PC-9 (cell line): ENCODE results near the gene CTU2. TPM values are rescaled to one million over a fixed set of nuclear protein-coding genes. Genes with fewer than 3 reads are reported as not detected.

Experiments
- BruUV-seq: library from RNA; stranded (reverse); fragments of 400-500 nt; replicated peaks from 2 replicates; lab custom pipeline; 2021; lab: Mats Ljungman, UMichigan
- CTCF ChIA-PET: fragments of 300-600 bp; sonication (Branson Sonifier 250); formaldehyde crosslinking; loops from one replicate; lab custom pipeline; 2022; ENCODE audit warnings: antibody characterized with exemption; lab: Charles Lee
- POLR2A ChIA-PET: fragments of 300-600 bp; sonication (Branson Sonifier 250); formaldehyde crosslinking; loops from one replicate; lab custom pipeline; 2022; ENCODE audit warnings: antibody characterized with exemption; ENCODE audit not compliant: unreplicated experiment; lab: Charles Lee
- DNase-seq, 2 experiments: peaks; one replicate each; pipeline versions ENCODE4 v3.0.0 to v3.0.0-alpha.2; 2015 to 2022; ENCODE audit warnings: mixed read lengths in 1 of 2
- H2AFZ ChIP-seq: fragments of 200-600 bp; sonication (generic); 2 replicates; pipeline ENCODE4 v1.8.1; 2017; ENCODE audit warnings: antibody characterized with exemption
- H3F3A ChIP-seq: fragments of 200-600 bp; sonication (generic); 2 replicates; pipeline ENCODE4 v1.8.1; 2017; ENCODE audit warnings: antibody characterized with exemption, mild to moderate bottlenecking, low read depth; ENCODE audit not compliant: insufficient read depth
- H3K27ac ChIP-seq: fragments of 200-600 bp; sonication (generic); 2 replicates; pipeline ENCODE4 v1.6.1; 2016; ENCODE audit warnings: mixed run types
- H3K27me3 ChIP-seq: fragments of 200-600 bp; sonication (generic); 2 replicates; pipeline ENCODE4 v1.6.1; 2016; ENCODE audit warnings: low read depth, mixed run types; ENCODE audit not compliant: insufficient read depth
- H3K36me3 ChIP-seq: fragments of 200-600 bp; sonication (generic); 2 replicates; pipeline ENCODE4 v1.6.1; 2016; ENCODE audit warnings: low read depth, mixed run types
- H3K4me1 ChIP-seq: fragments of 200-600 bp; sonication (generic); replicated peaks from 2 replicates; pipeline ENCODE4 v1.6.1; 2016; ENCODE audit warnings: mixed run types; ENCODE audit not compliant: insufficient read depth
- H3K4me2 ChIP-seq: fragments of 200-600 bp; sonication (generic); 2 replicates; pipeline ENCODE4 v1.6.1; 2017; ENCODE audit warnings: mixed run types
- H3K4me3 ChIP-seq: fragments of 200-600 bp; sonication (generic); 2 replicates; pipeline ENCODE4 v1.6.1; 2016; ENCODE audit warnings: mixed run types
- H3K79me2 ChIP-seq: fragments of 200-600 bp; sonication (generic); 2 replicates; pipeline ENCODE4 v1.6.1; 2017; ENCODE audit warnings: low read depth, mixed run types
- H3K9me2 ChIP-seq: fragments of 200-600 bp; sonication (generic); 2 replicates; pipeline ENCODE4 v1.8.1; 2017; ENCODE audit warnings: mild to moderate bottlenecking; ENCODE audit not compliant: insufficient read depth
- H3K9me3 ChIP-seq: fragments of 200-600 bp; sonication (generic); 2 replicates; pipeline ENCODE4 v1.8.1; 2016; ENCODE audit warnings: low read depth; ENCODE audit not compliant: insufficient read depth
- H4K20me1 ChIP-seq: fragments of 200-600 bp; sonication (generic); 2 replicates; pipeline ENCODE4 v1.8.1; 2017; ENCODE audit not compliant: insufficient read depth
- EZH2 ChIP-seq: fragments of 200-600 bp; sonication (generic); IDR thresholded peaks from 2 replicates; pipeline ENCODE4 v1.8.0; 2017; ENCODE audit warnings: antibody characterized with exemption, low read depth
- intact Hi-C: fragments of 100-400 bp; cut with micrococcal nuclease; formaldehyde crosslinking; loops from one replicate; pipeline ENCODE4 v1.10.0; 2022; ENCODE audit not compliant: unreplicated experiment
- total RNA-seq: library from RNA; stranded (reverse); gene quantifications from 2 replicates; pipeline ENCODE4 v1.2.3, GENCODE V29; 2021
- TF ChIP-seq, protein P1 (sequence below): fragments of 200-600 bp; sonication (generic); conservative IDR thresholded peaks from 2 replicates; pipeline ENCODE4 v1.6.1; 2017; ENCODE audit warnings: mixed run types, antibody characterized with exemption, mild to moderate bottlenecking, moderate library complexity

Gene CTU2
- total RNA-seq, 1 experiment from 2014 or later, result 20.0 TPM

DNA sequence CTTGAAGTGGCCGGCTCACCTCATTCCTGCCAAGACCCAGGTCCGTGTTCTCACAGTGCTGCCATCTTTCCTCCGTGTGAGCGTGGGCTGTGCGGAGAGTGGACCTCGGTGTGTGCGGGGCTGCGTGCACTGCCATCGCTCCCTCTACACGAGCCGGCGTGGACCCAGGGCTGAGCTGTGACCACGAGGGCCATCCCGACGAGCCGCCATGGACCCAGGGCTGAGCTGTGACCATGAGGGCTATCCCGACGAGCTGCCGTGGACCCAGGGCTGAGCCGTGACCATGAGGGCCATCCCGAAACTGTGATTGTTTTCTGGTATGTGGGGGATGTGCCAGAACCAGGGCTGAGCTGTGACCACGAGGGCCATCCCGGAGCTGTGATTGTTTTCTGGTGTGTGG is 34.5 kb upstream of the CTU2 start:
- intact Hi-C loops, result no loop called here
- Histone ChIP-seq H3K27ac (no peak overlapping the region), H3F3A (0 out of 2 replicates have a peak, but pooled peaks cover 5% of the 10 kb centered on the region), H2AFZ (no peak overlapping the region), H3K79me2 (no peaks in the 10 kb centered on the region), H3K4me1 (no peaks in the 10 kb centered on the region), H3K36me3 (no peaks in the 10 kb centered on the region), H3K9me2 (no peaks in the 10 kb centered on the region), H4K20me1 (no peaks in the 10 kb centered on the region), H3K27me3 (no peaks in the 10 kb centered on the region), H3K4me2 (no peak overlapping the region), H3K9me3 (no peaks in the 10 kb centered on the region), H3K4me3 (no peak overlapping the region)
- TF ChIP-seq EZH2, result no peak
- TF ChIP-seq, protein P1, sequence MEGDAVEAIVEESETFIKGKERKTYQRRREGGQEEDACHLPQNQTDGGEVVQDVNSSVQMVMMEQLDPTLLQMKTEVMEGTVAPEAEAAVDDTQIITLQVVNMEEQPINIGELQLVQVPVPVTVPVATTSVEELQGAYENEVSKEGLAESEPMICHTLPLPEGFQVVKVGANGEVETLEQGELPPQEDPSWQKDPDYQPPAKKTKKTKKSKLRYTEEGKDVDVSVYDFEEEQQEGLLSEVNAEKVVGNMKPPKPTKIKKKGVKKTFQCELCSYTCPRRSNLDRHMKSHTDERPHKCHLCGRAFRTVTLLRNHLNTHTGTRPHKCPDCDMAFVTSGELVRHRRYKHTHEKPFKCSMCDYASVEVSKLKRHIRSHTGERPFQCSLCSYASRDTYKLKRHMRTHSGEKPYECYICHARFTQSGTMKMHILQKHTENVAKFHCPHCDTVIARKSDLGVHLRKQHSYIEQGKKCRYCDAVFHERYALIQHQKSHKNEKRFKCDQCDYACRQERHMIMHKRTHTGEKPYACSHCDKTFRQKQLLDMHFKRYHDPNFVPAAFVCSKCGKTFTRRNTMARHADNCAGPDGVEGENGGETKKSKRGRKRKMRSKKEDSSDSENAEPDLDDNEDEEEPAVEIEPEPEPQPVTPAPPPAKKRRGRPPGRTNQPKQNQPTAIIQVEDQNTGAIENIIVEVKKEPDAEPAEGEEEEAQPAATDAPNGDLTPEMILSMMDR, result no peak
- ChIA-PET POLR2A (no interaction called here), CTCF (no interaction called here)
- no peak for DNase-seq
- BruUV-seq, result no TSS peak

DNA sequence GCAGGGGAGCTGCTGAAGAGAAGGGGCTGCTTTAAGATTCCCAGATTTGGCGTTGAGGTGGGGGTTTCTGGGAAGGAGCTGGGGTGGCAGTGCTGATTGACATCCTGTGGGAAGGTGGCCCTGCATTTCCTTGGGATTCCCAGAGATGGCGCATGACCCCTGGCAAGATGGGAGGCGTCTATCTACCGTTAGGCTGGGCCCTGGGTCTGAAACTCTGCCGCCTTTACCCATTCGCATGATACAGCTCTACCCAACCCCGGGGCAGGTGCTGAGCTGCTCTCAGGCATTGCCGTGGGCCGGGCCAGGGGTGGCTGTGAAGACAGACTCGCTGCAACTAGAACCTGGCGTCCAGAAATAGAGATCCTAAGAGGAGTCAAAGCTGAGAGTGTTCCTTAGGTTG is 33.5 kb upstream of the CTU2 start:
- H3K27ac ChIP-seq, result no peak overlapping the region
- no peaks in the 10 kb centered on the region for H3K4me1 ChIP-seq
- H3K27me3 ChIP-seq, result no peaks in the 10 kb centered on the region
- intact Hi-C loops, result no loop called here
- DNase-seq, result no peak
- no peaks in the 10 kb centered on the region for H3K79me2 ChIP-seq
- CTCF ChIA-PET, result interaction anchor here (0.7 kb wide), 1 partner anchor 443 kb away, joined by 4 read pairs; no protein-coding TSS in a partner anchor
- H3F3A ChIP-seq, result 0 out of 2 replicates have a peak, but pooled peaks cover 2% of the 10 kb centered on the region
- no peak for TF ChIP-seq EZH2
- TF ChIP-seq, protein P1, result peak; percentile 43; the same call in 1 of the 2 replicates
- BruUV-seq, result no TSS peak
- H3K9me2 ChIP-seq, result no peaks in the 10 kb centered on the region
- H4K20me1 ChIP-seq, result no peaks in the 10 kb centered on the region
- H3K4me3 ChIP-seq, result no peak overlapping the region
- H3K4me2 ChIP-seq, result no peak overlapping the region
- H3K36me3 ChIP-seq, result no peaks in the 10 kb centered on the region
- no peak overlapping the region for H2AFZ ChIP-seq
- POLR2A ChIA-PET, result interaction anchor here (0.6 kb wide), 1 partner anchor 428 kb away, joined by 3 read pairs; no protein-coding TSS in a partner anchor
- no peaks in the 10 kb centered on the region for H3K9me3 ChIP-seq

DNA sequence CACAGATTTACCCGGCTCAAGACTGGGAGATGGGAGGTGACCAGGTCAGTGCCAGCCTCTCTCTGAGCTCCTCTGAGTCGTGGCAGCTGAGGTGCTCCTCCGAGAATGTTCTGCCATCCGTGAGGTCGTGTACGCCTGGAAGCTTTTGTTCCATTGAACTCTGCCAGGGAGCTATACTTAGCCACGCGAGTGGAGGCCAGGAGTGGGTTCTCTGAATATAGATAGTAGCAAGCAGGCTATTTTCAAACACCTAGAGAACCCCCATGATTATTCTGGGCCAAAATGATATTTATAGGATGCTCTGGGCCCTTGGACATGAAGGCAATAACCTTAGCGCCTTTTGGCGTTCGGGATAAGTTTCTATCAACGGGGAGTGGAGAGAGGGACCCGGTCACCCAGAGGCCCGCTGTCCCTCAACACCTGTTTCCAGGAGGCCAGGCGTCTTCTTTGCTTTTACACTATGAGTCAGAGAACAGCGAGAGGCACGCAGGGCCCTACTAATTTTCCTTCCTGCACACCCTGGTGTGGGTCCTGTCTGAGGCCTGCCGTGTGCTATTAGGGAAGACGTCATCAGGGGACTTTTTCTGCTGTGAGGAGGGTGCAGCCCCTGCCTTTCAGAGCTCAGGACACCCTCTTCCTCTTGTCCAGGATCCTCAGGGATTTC is 32.5 kb upstream of the CTU2 start:
- no peaks in the 10 kb centered on the region for H3K9me2 ChIP-seq
- no peak overlapping the region for H3K27ac ChIP-seq
- no peak overlapping the region for H2AFZ ChIP-seq
- H3K4me3 ChIP-seq, result no peak overlapping the region
- TF ChIP-seq, protein P1, result no peak
- TF ChIP-seq EZH2, result no peak
- peaks cover 4% of the 10 kb centered on the region; the same call in 1 of the 2 replicates for H3K4me1 ChIP-seq
- ChIA-PET POLR2A (no interaction called here), CTCF (no interaction called here)
- BruUV-seq, result no TSS peak
- 0 out of 2 replicates have a peak, but pooled peaks cover 2% of the 10 kb centered on the region for H3F3A ChIP-seq
- no peaks in the 10 kb centered on the region for H3K9me3 ChIP-seq
- H3K79me2 ChIP-seq, result no peaks in the 10 kb centered on the region
- no peaks in the 10 kb centered on the region for H3K27me3 ChIP-seq
- H3K4me2 ChIP-seq, result no peak overlapping the region
- H3K36me3 ChIP-seq, result no peaks in the 10 kb centered on the region
- no peaks in the 10 kb centered on the region; the same call in 1 of the 2 replicates for H4K20me1 ChIP-seq
- DNase-seq, result no peak
- intact Hi-C loops, result no loop called here
